ENCODE data around the gene RSPRY1.

DNA sequence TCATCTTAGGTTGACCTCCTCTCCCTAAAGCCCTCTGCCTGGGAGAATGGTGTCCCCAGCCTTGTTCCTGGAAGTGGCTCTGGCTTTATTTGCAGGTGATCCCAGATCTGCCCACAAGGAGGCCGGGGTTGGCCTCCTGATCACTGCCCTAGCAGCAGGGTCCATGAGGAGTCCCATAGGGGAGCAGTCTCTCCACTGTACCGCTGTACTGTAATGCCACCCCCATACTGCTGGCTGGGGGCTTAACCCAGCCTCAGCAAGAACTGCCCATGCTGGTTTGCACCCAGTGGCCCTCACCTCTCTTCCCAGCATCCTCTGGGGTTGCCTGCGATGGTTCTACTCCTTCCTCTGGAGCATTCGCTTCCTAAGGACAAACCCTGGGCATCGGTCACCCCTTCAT is 39.4 kb upstream of the RSPRY1 start:
- TF ChIP-seq, protein P1, sequence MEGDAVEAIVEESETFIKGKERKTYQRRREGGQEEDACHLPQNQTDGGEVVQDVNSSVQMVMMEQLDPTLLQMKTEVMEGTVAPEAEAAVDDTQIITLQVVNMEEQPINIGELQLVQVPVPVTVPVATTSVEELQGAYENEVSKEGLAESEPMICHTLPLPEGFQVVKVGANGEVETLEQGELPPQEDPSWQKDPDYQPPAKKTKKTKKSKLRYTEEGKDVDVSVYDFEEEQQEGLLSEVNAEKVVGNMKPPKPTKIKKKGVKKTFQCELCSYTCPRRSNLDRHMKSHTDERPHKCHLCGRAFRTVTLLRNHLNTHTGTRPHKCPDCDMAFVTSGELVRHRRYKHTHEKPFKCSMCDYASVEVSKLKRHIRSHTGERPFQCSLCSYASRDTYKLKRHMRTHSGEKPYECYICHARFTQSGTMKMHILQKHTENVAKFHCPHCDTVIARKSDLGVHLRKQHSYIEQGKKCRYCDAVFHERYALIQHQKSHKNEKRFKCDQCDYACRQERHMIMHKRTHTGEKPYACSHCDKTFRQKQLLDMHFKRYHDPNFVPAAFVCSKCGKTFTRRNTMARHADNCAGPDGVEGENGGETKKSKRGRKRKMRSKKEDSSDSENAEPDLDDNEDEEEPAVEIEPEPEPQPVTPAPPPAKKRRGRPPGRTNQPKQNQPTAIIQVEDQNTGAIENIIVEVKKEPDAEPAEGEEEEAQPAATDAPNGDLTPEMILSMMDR (IDR thresholded peaks at IDR 0.05) = peak in 1 of 4 donors; percentile 4
- no peak for TF ChIP-seq POLR2A (IDR thresholded peaks at IDR 0.05)

Data from right lobe of liver (tissue), 4 donors.